RPMI7951 (cell line): ENCODE measurements around the gene PLXNA4. TPM values are rescaled to one million over a fixed set of nuclear protein-coding genes. Genes with fewer than 3 reads are reported as not detected.

Source experiments
- DNase-seq: peaks from one replicate; pipeline ENCODE4 v3.0.0-alpha.2; 2012; ENCODE audit warnings: low read depth
- total RNA-seq: library from RNA; depleted of rRNA; stranded (reverse); fragments of >200 nt; shearing (Covaris generic); gene quantifications from 2 replicates; pipeline ENCODE4 v1.2.3, GENCODE V29; 2014

PLXNA4 gene
- total RNA-seq, 1 experiment from 2014 or later = 1.4 TPM

DNA sequence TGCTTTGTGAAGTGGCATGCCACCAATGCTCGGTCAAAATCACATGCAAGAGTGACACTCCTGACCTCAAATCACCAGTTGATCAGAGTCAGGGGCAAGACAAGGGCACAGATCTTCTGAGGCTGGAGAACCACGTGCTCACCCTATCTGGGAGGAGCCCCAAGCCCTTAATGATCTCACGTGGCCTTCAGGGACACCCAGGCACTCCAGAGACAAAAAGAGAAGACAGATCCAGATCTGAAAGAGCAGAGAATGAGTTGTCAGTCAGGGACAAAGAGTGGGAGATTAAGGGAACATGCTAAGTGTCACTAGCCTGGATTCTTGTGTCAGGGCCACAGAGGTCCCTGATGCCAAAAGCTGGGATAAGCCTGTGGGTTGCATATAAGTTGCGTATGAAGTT lies 134.3 kb downstream of the PLXNA4 start:
- DNase-seq = no peak

DNA sequence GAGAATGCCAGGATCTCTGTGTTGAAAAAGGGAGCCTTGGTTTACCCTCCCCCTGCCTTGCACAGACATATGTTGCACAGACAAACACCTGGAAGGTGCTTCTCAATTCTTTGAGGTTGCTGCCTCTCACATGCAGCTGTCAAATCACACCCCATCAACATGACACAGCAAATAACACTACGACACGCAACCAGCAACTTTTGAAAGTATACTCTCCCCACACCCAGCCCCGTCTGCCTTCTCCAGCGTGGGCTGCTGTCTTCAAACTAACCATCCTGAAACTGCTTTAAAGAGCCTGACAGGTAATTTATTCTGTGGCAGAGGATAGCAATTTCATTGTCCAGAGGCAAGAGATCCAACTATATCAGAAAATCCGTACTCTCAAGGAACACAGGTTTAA lies 136.1 kb downstream of the PLXNA4 start:
- no peak for DNase-seq

GRCh38 chr7:132438926-132439325 lies 137.3 kb downstream of the PLXNA4 start:
- DNase-seq = no peak

DNA sequence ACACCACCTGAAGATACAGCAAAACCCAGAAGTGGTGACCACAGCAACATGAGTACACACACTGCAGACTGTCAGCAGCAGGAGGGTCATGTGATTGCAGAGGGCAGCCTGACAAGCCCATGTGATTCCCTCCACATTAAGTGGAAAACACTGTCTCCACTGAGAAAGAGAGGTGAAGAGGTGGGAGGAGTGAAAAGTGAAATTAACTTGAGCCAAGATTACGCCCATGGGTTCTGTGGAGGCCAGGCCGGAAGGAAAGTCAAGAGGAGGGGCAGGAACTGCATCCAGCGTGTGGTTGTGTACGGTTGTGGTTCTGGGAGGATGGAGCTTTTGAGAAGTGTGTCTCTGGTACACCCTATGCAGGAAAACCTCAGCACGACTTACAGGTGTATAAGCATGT lies 138.5 kb downstream of the PLXNA4 start:
- no peak for DNase-seq

DNA sequence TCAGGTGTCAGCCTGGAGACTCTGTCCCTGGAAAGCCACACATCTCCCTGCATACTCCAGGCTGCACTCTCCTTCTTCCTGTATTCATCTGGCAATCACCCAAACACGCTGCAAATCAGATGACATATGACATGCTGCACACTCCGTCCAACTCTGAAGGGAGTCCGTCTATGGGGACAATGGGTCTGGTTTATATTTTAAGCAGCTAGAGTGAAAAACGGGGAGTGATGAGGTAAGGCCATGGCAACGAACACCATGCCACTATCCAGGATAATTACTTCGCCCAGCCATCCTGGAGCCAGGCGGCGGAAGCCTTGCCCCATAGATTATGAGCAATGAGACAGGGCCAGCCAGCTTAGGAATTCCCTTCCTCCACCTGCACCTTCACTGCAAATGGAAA lies 140.1 kb downstream of the PLXNA4 start:
- no peak for DNase-seq

GRCh38 chr7:132435016-132435990 lies 141.0 kb downstream of the PLXNA4 start:
- DNase-seq = peak; percentile 69

DNA sequence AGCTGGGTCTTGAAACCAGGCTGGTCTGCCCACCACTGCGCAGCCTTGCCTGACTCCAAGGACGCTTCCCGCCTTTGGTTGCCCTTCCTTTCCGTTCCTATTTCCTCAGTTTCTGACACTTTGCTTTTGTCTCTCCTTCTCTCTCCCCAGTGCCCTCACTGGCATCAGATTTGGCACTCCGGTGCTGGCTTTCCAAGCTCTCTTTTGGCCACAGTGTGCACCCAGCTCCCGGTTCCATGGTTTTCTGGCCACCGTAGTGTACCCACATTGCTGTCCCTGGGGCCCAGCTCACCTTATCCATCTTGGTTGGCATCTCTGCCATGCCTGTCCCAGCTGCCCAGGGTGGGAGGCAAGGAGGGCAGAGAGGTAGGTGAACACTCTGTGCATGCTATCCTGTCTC lies 142.2 kb downstream of the PLXNA4 start:
- no peak for DNase-seq

DNA sequence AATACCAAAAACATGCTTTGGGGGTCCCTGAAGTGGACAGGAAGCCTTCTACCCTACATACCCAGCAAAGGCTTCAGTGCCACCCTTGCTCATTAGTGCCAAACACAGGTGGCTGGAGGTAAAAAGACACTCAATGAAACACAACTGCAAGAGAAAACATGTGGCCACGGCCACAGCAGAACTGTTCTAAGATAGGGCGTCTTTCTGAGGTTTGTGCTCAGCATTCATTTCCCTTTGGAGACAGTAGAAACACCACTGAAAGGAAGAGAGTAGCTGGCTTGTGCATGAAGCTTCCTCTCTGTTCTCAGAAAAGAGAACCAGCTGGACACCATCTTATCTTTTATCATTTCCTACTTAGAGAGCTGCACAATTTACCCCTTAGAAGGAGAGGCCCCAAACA lies 143.0 kb downstream of the PLXNA4 start:
- no peak for DNase-seq

DNA sequence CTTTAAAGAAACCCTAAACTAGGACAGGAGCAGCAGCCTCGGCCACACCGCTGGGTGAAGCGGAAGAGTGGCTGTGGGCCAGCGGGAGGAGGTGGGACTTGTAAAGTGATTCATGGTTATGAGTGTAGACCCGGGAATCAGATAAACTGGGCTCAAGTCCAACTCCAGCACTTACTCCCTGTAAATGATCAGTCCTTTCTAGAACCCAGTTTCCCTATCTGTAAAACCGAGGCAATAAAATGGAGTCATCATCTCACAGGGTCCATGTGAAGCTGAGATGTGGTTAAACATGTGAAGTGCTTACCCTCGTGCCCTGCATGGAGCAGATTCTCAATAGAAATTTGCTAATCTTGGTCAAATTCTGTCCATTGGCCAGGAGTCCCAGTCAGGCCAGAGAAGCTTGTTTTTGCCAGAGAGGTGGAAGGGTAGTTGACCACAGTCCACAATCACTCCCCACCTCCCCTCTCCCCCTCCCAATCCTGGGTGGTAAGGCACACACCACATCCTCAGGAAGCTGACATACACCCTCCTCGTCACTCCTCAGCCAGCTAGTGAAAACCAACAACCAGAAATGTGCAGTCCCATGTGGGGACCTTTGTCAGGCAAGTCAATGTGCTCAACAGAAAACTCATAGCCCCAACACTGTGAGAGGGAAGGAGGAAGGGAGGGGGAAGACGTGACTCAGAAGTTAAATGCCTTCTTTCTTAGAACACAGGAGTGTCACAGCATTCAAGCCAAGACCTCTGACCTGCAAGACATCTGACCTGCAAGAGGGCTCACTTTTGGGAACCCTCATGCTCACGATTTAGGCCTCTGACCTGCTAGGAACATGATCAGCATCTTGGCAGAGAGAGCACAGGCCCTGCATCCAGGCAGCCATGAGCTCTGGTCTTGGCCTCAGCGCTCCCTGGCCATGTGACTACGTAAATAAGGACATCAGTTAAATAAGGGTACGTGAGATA lies 145.1 kb downstream of the PLXNA4 start:
- peak; percentile 96 for DNase-seq

DNA sequence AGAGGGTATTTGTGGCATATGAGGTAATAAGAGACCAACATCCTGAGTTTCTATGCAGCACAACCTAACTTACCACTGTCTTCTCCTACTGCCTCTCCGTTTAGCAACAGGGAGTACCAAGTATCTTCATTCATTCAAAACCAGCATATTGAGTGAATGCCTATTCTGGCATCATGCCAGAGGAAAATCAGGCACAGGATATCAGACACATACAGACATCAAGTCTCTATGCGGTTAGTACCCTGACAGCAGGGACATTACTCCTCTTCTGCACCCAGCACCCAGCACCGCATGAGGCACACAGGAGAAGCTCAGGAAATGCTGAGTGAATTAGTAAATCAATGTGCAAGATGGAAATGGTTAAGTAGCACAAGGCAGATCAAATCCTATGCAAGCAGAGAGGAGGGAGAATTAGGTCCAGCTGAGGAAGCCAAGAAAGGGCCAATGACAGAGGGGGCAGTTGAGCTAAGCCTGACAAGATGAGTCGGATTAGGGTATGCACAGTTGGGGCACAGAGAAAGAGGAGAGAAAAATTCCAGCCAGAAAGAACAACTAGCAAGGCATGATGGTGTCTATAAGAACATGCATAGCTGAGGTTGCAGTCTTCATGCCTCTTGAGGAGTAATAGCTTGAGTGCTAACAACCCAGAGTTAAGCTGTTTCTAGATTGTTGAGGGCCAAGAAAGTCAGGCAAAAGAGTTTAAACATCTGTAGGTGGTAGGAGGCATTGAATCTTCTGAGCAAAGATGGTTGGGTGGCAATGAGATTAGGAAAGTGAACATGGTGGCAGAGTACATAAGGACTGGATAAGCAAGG lies 146.0 kb downstream of the PLXNA4 start:
- DNase-seq = no peak

DNA sequence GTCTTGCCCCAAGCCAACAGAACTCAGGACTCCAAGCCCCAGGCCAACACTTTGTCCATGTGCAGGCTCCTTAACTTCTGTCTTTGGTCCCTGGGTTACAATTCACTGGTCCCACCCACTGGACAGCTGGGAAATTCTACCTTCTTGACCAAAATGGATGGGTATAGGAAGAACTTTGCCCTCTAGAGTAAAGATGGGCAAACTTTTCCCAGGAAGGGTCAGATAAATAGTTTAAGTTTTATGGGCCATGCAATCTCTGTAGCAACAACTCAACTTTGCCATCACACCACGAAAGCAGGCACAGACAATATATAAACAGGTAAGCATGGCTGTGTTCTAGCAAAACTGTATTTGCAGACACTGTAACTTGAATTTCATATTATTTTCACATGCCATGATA lies 147.1 kb downstream of the PLXNA4 start:
- DNase-seq = no peak

DNA sequence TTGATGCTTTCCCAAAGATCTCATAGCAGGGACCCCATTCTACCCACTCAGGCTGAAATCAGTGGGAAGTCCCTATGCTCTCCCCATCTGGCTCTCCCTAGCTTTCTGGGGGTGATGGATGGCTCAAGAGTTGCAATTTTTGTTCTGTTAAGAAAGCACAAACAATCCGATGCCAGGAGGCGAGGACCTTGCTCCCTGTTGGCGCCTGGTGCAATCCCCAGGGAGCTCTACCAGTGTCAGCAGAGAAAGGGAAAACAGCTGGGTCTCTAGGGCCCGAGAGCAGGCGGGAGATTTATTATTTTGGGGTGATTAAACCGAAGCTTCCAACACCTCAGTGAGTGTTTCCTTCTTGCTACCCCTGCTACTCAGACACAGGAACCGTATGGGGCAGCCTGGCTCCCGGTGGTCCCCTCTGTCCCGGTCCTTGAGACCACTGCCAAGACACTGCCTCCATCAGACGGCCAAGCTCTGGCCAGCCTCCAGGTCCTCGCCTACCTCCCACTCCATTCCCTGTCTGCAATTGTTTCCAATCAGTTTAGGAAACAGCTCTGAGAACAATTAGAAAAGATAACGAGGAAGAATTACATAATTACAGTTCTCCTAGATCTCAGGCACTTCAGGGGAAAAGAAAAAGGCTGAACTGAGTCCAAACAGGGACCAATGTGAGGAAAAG lies 147.9 kb downstream of the PLXNA4 start:
- no peak for DNase-seq

DNA sequence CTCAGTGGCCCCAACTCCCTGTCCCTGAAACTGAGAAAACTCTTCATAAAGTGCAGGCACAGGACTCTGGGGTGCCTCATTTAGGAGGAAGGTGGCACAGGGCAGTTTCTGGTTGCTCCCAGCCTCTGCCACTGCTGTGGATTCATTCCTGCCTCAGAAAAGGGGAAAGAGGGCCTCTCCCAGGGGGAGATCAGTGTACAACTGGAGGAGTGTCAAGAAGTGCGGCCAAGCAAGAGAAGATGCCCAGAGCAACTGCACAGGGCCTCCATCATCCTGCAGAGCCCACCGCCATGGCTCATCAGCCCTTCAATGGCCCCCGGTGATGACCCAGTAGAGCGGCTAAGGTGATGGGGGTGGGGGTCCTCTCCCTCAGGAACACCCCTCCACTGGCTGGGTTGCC lies 150.3 kb downstream of the PLXNA4 start:
- no peak for DNase-seq

GRCh38 chr7:132424821-132425724 lies 151.2 kb downstream of the PLXNA4 start:
- no peak for DNase-seq

GRCh38 chr7:132424277-132424676 lies 152.0 kb downstream of the PLXNA4 start:
- DNase-seq = no peak

DNA sequence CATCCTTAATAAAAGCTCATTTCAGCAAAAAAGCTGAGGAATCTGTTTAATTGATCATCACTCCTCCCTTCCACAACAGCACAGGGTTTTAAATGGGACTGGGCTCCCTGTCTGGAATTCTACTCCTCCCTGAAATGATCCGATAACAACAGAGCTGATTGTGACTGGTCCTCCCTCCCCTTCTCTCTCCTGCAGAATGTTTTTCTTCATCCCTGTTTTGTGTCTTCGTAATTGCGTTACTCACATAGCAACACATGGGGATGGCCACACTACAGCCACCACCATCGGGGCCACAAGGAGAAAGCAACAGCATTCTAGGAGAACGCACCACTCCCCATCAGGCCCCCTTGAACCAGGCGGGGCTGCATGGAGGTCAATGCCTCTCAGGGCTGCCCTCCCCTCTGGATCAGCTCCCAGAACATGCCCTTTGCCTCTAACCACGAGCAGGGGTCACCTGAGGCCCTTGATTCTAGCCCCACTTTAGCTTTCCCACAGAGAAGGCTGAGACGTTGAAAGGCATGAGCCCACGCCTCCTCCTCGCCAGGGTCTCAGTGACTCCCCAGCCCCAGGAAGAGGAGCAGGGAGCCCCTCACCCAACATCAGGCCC lies 152.6 kb downstream of the PLXNA4 start:
- no peak for DNase-seq

GRCh38 chr7:132422502-132423111 lies 153.7 kb downstream of the PLXNA4 start:
- DNase-seq = peak; percentile 68

DNA sequence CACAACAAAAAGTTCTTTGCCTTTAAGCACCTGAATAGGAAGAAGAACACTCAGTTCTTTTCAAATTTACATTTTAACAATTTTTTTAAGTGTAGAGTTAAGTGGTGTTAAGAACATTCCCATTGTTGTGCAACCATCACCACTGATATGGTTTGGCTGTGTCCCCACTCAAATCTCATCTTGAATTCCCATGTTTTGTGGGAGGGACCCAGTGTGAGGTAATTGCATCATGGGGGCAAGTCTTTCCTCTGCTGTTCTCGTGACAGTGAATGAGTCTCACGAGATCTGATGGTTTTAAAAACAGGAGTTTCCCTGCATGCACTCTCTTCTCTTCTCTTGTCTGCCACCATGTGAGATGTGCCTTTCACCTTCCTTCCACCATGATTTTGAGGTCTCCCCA lies 155.7 kb downstream of the PLXNA4 start:
- DNase-seq = peak; percentile 11

- DNase-seq = peak; percentile 64
Measured at GRCh38 chr7:132419542-132419941, 156.7 kb downstream of the PLXNA4 start.
